GM08714 (cell line): Measurements from ENCODE around the gene PPP1R2C.

ENCODE experiments used
- H3K4me3 ChIP-seq: fragments of 200-500 bp; sonication (Bioruptor generic); 2 replicates; pipeline ENCODE4 v1.5.1; 2014; ENCODE audit warnings: mild to moderate bottlenecking, low read length, inconsistent platforms
- ZNF274 ChIP-seq: IDR thresholded peaks from 2 replicates; pipeline ENCODE4 v1.6.1; 2012; ENCODE audit warnings: mild to moderate bottlenecking, low read depth, low read length

The PPP1R2C gene

GRCh38 chrX:42771506-42772335 lies 6.2 kb downstream of the PPP1R2C start:
- TF ChIP-seq ZNF274 = no peak

GRCh38 chrX:42770566-42770965 lies 7.4 kb downstream of the PPP1R2C start:
- TF ChIP-seq ZNF274 = no peak
- no peak overlapping the region for H3K4me3 ChIP-seq

More at GRCh38 chrX:42771506-42772335, 6.2 kb downstream of the PPP1R2C start:
- no peak overlapping the region for H3K4me3 ChIP-seq

- TF ChIP-seq ZNF274 = no peak
- no peak overlapping the region for H3K4me3 ChIP-seq
These were observed 18.1 kb downstream of the PPP1R2C start for GRCh38 chrX:42759881-42760280.

GRCh38 chrX:42755815-42756214 lies 22.1 kb downstream of the PPP1R2C start:
- TF ChIP-seq ZNF274 = no peak
- no peak overlapping the region for H3K4me3 ChIP-seq

- no peak overlapping the region for H3K4me3 ChIP-seq
- no peak for TF ChIP-seq ZNF274
These were observed 23.4 kb downstream of the PPP1R2C start for GRCh38 chrX:42754603-42755002.

- TF ChIP-seq ZNF274 = no peak
These were observed 23.8 kb downstream of the PPP1R2C start for GRCh38 chrX:42754115-42754514.

GRCh38 chrX:42752730-42753129 lies 25.2 kb downstream of the PPP1R2C start:
- H3K4me3 ChIP-seq = no peak overlapping the region
- TF ChIP-seq ZNF274 = no peak

More at GRCh38 chrX:42754115-42754514, 23.8 kb downstream of the PPP1R2C start:
- H3K4me3 ChIP-seq = no peak overlapping the region

GRCh38 chrX:42751573-42751972 lies 26.4 kb downstream of the PPP1R2C start:
- H3K4me3 ChIP-seq = no peak overlapping the region
- no peak for TF ChIP-seq ZNF274

GRCh38 chrX:42748067-42748850 lies 29.7 kb downstream of the PPP1R2C start:
- no peak for TF ChIP-seq ZNF274
- no peak overlapping the region for H3K4me3 ChIP-seq

GRCh38 chrX:42746606-42747005 lies 31.4 kb downstream of the PPP1R2C start:
- H3K4me3 ChIP-seq = no peak overlapping the region
- TF ChIP-seq ZNF274 = no peak

- no peak overlapping the region for H3K4me3 ChIP-seq
- no peak for TF ChIP-seq ZNF274
These were observed 37.5 kb downstream of the PPP1R2C start for GRCh38 chrX:42740456-42740855.

GRCh38 chrX:42739741-42740140 lies 38.2 kb downstream of the PPP1R2C start:
- TF ChIP-seq ZNF274 = no peak

GRCh38 chrX:42739258-42739657 lies 38.7 kb downstream of the PPP1R2C start:
- H3K4me3 ChIP-seq = no peak overlapping the region
- TF ChIP-seq ZNF274 = no peak

More at GRCh38 chrX:42739741-42740140, 38.2 kb downstream of the PPP1R2C start:
- no peak overlapping the region for H3K4me3 ChIP-seq

- H3K4me3 ChIP-seq = no peak overlapping the region
- no peak for TF ChIP-seq ZNF274
These were observed 39.4 kb downstream of the PPP1R2C start for GRCh38 chrX:42738552-42738951.

GRCh38 chrX:42735250-42735649 lies 42.7 kb downstream of the PPP1R2C start:
- TF ChIP-seq ZNF274 = no peak
- no peak overlapping the region for H3K4me3 ChIP-seq
